Measurements from ENCODE around the gene CHST11.

Gene CHST11

GRCh38 chr12:104501660-104502059 lies 44.9 kb downstream of the CHST11 start:
- no peak overlapping the region for H3K4me3 ChIP-seq (ENCODE audit: control insufficient read depth, low read depth, low read length)
- no peak for DNase-seq (ENCODE audit: low read depth)
- TF ChIP-seq, protein P1, sequence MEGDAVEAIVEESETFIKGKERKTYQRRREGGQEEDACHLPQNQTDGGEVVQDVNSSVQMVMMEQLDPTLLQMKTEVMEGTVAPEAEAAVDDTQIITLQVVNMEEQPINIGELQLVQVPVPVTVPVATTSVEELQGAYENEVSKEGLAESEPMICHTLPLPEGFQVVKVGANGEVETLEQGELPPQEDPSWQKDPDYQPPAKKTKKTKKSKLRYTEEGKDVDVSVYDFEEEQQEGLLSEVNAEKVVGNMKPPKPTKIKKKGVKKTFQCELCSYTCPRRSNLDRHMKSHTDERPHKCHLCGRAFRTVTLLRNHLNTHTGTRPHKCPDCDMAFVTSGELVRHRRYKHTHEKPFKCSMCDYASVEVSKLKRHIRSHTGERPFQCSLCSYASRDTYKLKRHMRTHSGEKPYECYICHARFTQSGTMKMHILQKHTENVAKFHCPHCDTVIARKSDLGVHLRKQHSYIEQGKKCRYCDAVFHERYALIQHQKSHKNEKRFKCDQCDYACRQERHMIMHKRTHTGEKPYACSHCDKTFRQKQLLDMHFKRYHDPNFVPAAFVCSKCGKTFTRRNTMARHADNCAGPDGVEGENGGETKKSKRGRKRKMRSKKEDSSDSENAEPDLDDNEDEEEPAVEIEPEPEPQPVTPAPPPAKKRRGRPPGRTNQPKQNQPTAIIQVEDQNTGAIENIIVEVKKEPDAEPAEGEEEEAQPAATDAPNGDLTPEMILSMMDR (IDR thresholded peaks at IDR 0.05; ENCODE audit: control insufficient read depth, insufficient read depth, low read depth, low read length, missing control alignments), result no peak

DNA sequence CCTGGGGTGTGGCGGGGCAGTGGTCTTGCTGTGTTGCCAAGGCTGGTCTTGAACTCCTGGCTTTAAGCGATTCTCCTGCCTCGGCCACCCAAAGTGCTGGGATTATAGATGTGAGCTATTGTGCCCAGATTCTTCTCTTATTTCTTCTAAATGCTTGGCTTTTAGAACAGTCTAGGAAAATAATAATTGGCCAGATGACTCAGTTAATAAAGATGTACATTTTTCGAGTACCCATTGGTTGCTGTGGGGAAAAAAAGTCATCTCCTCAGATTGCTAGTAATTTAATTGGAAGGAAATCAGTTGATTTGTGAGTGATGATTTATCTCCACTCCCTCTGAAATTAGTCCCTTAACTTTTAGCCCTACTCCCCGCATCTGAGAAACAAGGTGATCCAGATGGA lies 45.5 kb downstream of the CHST11 start:
- DNase-seq (ENCODE audit: low read depth), result no peak
- no peak overlapping the region for H3K4me3 ChIP-seq (ENCODE audit: control insufficient read depth, low read depth, low read length)
- TF ChIP-seq, protein P1 (IDR thresholded peaks at IDR 0.05; ENCODE audit: control insufficient read depth, insufficient read depth, low read depth, low read length, missing control alignments), result no peak

GRCh38 chr12:104502638-104503037 lies 45.9 kb downstream of the CHST11 start:
- no peak for DNase-seq (ENCODE audit: low read depth)

DNA sequence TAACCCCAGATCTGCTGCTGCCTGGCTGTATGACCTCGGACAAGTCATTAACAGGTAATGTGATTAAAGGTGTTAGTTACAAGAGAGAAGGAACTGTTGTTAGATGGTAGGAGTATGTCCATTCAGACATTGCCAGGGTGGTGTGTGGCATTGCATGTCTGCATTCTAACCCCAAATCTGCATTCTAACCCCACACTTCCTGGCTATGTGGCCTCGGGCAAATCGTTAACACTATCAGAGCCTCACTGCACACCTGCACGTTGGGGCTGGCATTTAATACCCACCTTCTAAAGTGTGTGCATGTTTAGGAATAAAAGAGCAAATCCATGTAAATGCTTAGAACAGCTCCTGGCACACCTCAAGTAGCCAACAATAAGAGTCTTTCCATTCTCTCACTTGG lies 46.4 kb downstream of the CHST11 start:
- no peak overlapping the region for H3K4me3 ChIP-seq (ENCODE audit: control insufficient read depth, low read depth, low read length)
- no peak for DNase-seq (ENCODE audit: low read depth)
- TF ChIP-seq, protein P1 (IDR thresholded peaks at IDR 0.05; ENCODE audit: control insufficient read depth, insufficient read depth, low read depth, low read length, missing control alignments), result no peak

More at GRCh38 chr12:104502638-104503037, 45.9 kb downstream of the CHST11 start:
- no peak overlapping the region for H3K4me3 ChIP-seq (ENCODE audit: control insufficient read depth, low read depth, low read length)
- TF ChIP-seq, protein P1 (IDR thresholded peaks at IDR 0.05; ENCODE audit: control insufficient read depth, insufficient read depth, low read depth, low read length, missing control alignments), result no peak

DNA sequence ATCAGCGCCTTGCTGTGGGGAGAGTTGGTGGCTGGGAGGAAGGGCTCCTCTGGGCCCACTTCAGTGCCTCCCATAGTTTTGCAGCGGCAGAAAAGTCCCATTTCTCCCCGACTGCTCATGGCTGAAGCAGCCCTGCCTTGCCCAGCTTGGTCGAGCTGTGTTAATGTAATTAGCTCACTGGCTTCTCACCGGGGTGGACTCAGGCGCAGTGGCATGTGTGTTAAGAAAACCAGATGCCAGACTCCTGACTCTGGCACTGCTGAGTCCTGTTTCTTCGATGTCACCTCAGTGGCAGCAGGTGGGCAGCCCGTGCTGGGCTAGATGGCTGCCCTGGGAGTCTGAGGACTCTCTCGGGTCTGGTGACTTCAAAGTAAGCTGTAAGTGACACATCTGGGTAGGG lies 47.4 kb downstream of the CHST11 start:
- no peak for DNase-seq (ENCODE audit: low read depth)
- H3K4me3 ChIP-seq (ENCODE audit: control insufficient read depth, low read depth, low read length), result no peak overlapping the region
- TF ChIP-seq, protein P1 (IDR thresholded peaks at IDR 0.05; ENCODE audit: control insufficient read depth, insufficient read depth, low read depth, low read length, missing control alignments), result no peak

GRCh38 chr12:104505095-104505818 lies 48.5 kb downstream of the CHST11 start:
- TF ChIP-seq, protein P1 (IDR thresholded peaks at IDR 0.05; ENCODE audit: control insufficient read depth, insufficient read depth, low read depth, low read length, missing control alignments), result no peak
- no peak overlapping the region for H3K4me3 ChIP-seq (ENCODE audit: control insufficient read depth, low read depth, low read length)
- DNase-seq (ENCODE audit: low read depth), result no peak
